HG02571 (cell line): ENCODE data around the gene SHANK3.

ENCODE experiments used
- ATAC-seq: cut with Tn5 transposase; IDR thresholded peaks from one replicate; pipeline ENCODE4 v1.9.1; 2021; ENCODE audit warnings: mild to moderate bottlenecking, moderate library complexity; ENCODE audit not compliant: unreplicated experiment

The SHANK3 gene

DNA sequence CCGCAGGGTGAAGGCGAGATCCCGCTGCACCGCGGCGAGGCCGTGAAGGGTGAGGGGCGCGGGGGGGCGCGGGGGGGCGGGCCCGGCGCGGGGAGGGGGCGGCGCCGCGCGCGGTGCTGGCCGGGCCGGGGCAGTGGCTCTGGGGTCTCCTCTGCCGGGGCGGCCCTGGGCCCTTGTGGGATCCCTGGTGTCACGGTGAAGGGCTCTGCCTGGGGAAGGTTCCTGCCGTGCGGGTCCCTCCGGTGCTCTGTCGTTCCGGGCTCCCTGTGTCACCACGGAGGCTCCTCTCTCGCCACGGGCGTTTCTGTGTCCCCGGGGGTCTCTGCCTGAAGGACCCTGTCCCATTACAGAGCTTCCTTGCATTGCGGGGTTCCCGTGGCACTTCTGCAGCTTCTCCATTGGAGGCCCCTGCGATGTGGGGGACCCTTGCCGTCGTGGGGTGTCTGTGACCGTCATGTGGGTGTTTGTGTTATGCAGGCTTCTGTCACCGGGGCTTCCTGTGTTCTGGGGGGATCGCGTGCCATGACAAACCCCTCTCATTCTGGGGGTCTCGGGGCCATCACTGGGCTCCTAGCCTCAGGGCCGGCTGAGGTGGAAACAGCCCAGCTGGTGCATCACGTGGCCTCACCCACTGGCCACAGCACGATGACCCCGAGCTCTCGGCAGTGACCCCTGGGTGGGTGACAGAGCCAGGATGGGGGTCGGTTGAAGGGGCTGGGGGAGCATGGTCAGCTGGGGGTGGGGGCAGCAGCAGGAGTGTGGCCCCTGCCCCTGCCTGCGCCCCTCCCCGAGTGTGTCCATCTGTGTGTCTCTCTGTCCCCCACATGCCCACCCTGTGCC lies 25.3 kb downstream of the SHANK3 start:
- ATAC-seq, result no peak

DNA sequence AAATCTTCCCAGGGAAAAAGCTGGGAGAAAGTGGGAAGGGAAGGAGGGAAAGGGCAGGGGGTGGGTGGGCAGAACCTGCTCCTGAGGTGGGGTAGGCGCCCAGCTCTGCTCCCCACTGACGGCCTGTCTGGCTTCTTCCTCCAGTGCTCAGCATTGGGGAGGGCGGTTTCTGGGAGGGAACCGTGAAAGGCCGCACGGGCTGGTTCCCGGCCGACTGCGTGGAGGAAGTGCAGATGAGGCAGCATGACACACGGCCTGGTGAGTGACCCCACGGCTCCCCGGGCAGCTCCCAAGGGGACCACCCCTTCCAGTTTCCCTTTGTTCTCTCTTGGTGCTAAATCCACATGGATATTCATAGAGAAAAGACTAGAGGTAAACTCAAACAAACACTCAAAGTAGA lies 25.9 kb downstream of the SHANK3 start:
- ATAC-seq, result no peak

- no peak for ATAC-seq
Observed at GRCh38 chr22:50699001-50699755, 26.6 kb downstream of the SHANK3 start.

DNA sequence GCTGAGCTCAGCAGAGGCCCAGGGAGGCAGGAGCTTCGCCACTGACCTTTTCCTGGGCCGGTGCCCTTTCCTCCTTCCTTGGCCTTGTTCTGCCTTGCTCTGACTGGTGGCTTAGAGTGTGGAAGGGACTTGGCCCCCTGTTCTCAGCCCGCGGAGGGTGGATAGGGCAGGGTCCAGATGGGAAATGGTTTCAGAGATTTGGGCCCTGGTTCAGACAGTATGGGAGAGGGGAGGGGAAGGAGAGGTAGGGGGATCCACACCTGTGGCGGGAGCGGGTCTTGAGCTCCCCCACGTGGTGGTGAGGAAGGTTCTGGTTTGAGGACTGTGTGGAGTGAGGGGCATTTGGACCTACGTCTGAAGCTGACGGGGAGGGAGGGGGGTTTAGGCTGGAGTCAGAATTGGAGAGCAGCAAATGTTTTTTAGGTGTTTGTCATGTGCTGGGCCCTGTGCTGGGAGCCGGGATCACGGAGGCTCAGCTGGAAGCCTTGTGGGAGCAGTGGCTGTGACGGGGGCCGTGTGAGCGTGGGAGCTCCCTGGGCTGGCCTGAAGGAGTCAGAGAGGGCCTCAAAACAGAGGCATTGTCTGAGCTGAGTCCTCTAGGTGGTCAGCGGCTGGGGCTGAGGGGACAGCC lies 27.2 kb downstream of the SHANK3 start:
- no peak for ATAC-seq

GRCh38 chr22:50700387-50701075 lies 27.9 kb downstream of the SHANK3 start:
- ATAC-seq, result no peak

DNA sequence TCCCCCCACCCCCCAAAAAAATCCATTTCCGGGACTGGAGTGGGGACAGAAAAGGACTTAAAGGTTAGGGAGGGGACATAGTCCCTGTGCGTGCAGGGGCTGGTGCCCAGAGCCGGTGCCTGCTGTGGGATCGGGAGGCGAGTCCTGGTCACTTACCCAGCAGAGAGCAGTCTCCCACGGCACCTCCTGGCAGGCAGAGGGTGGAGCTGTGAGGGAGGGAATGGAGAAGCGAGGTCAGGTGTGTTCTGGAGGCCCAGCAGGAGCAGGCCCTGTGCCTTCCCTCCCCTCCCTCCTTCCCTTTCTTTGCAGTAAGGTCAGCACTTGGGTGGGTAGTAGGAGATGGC lies 28.4 kb downstream of the SHANK3 start:
- ATAC-seq, result no peak

DNA sequence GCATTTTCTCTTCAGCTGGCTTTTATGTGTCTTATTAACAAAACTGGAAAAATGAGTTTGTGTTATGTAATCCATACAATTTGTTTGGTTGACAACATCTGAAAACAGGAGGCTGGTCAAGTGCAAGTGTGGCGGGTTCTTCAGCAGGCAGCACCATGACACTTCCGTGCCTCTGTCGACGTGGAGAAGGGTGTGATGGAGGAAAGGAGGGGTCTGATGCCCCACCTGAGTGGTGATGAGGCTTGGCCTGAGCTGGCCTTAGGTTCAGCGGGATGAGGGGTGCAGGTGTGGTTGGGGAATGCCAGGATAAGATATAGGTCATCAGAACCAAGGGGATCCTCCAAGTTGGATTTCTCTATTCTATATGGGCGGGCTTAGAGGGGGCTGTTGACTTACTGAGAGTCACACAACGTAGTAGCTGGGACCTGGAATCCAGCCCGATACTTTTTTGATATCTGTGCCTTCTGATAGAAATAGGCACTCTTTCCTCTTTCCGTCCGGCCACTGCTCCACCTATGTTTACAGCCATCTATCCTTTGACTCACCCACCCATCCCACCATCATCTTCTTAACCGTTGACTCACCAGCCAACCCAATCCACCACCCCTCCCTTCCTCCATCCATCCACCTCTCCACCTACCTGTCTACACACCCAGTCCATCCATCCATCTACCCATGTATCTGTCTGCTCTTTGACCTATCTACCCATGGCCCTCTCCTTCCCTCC lies 29.0 kb downstream of the SHANK3 start:
- no peak for ATAC-seq

- ATAC-seq, result no peak
Observed at GRCh38 chr22:50702261-50702671, 29.6 kb downstream of the SHANK3 start.

DNA sequence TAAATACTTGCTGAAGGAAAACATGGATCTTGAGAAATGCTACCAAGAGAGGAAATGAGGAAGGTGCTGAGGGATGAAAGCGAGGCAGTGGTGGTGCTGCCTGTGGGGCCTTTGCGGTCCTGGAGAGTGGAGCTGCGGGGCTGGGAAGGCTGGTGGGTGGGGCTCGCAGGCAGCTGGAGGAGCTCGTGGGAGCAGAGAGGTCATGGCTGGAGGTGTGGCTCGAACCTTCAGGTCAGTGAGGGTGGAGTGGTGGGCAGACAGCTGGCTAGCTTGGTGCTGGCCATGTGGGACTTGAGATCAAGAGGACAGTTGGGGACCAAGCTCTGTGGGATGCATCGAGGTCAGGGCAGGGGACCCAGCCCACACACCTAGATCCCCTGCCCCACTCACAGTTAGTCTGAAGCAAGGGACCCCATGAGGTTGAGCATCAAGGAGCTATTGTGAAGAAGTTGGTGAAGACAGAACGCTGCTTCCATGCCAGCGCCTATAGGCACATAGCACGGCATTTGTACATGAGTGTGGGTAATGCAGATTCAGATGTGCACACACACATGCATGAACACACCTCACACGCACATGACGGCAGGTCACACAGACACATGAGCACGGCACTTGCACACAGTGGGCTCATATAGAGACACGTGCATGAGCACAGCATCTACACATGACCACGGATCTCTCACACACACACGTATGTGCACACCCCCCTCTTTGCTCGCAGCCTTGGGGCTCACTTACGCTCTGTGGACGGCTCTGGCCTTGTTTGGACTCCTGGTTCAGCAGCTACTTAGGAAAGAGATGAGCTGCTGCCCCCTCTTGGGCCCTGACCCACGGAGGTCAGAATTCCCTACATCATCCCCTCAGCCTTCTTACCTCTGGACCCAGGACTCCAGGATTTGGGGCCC lies 30.4 kb downstream of the SHANK3 start:
- ATAC-seq, result no peak

- no peak for ATAC-seq
Observed at GRCh38 chr22:50703726-50704509, 31.3 kb downstream of the SHANK3 start.

GRCh38 chr22:50704510-50705218 lies 32.0 kb downstream of the SHANK3 start:
- ATAC-seq, result no peak

DNA sequence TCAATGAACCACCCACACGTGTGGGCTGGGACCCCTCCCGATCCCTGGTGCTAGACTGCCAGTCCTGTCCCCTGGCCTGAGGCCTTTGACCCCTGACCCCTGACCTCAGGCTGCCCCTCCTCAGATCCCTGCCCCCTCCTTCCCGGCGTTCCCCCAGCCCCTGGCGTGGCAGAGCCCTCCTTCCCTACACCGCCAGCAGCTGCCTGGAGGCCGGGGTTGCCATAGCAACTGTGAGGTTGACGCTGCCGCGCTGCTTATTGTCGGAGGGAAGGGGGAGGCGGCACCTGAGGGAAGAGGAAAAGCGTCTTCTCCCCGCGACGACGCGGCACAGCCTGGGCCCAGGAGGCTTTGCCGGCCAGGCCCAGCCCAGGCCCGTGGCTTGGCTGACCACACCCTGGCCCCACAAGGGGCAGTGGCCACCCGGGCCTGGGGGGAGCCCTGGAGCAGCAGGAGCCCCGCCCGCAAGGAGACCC lies 32.6 kb downstream of the SHANK3 start:
- ATAC-seq, result no peak

DNA sequence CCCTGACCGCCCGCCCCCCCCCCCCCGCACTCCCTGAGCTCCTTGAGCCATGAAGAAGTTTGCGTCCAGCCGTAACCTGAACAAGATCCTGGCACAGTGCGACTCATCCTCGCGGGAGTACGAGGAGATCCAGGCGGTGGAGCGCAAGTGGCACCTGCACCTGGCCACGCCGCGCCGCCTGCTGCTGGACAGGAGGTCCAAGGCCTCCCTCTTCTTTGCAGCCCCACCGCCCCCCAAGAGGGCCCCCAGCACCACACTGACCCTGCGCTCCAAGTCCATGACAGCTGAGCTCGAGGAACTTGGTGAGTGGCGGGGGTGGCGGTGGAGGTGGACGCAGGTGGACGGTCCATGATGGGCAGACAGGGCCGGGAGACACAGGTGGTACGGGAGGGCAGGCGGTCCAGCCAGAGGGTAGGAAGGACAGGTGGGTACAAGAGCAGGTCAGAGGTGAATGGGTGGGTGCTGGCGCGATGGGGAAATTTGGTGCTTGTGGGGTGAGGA lies 33.3 kb downstream of the SHANK3 start:
- ATAC-seq, result no peak

GRCh38 chr22:50706481-50707125 lies 34.0 kb downstream of the SHANK3 start:
- no peak for ATAC-seq

GRCh38 chr22:50708474-50708873 lies 35.9 kb downstream of the SHANK3 start:
- no peak for ATAC-seq

DNA sequence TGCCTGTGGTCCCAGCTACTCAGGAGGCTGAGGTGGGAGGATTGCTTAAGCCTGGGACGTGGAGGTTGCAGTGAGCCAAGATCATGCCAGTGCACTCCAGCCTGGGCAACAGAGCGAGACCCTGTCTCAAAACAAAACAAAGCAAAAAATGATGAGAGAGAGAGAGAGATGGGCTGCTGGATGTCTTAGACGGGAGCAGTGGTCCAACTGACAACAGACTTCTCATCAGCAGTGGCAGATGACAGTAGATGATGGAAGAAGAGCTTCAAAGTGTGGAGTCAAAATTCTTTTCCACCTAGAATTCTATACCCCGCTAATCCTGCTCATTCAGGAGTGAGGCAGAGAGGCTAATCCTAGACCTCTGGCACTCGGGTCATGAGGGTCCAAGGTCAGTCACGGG lies 36.4 kb downstream of the SHANK3 start:
- ATAC-seq, result no peak

GRCh38 chr22:50710221-50710620 lies 37.6 kb downstream of the SHANK3 start:
- no peak for ATAC-seq
